ELR (cell line): ENCODE data around the gene ITFG2.
A peak's percentile ranks its signal among the peaks of the same experiment; 100 is the strongest.
"Not testable (repeated sequence)": the region's sequence is repeated elsewhere in the genome, so short reads cannot be mapped to it uniquely, and the experiment has no call there.

Experiments
- DNase-seq: peaks from one replicate; pipeline ENCODE4 v3.0.0-alpha.2; 2015; ENCODE audit warnings: low read depth

The ITFG2 gene

DNA sequence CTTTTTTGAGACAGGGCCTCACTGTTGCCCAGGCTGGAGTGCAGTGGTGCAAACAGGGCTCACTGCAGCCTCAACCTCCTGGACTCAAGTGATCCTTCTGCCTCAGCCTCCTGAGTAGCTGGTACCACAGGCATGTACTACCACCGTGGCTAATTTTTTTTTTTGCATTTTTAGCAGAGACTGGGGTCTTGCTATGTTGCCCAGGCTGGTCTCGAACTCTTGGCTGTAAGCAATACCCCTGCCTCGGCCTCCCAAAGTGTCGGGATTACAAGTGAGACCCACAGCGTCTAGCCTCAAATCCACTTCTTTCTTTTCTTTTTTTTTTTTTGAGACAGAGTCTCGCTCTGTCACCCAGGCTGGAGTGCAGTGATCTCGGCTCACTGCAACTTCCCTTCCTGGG, 50.9 kb downstream of the ITFG2 start:
- DNase-seq = not testable (repeated sequence)

DNA sequence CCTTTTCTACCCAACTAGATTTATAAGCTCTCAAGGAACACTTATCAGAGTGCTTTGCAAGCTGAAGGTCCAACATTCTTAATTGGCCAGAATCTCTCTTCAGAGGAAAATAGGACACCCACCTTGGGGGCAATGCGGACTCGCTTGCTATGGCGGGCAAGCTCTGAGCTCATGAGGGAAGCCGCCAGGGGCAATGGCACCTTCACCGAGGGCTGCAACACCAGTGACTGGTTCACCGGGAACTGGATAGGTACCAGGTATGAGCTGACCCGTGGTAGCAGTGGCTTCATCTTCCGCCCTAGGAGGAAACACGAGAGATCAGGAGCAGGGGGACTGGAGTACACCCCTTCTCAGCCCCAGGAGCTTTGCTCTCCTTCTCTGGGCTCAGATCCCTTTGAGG, 51.7 kb downstream of the ITFG2 start:
- DNase-seq = no peak

DNA sequence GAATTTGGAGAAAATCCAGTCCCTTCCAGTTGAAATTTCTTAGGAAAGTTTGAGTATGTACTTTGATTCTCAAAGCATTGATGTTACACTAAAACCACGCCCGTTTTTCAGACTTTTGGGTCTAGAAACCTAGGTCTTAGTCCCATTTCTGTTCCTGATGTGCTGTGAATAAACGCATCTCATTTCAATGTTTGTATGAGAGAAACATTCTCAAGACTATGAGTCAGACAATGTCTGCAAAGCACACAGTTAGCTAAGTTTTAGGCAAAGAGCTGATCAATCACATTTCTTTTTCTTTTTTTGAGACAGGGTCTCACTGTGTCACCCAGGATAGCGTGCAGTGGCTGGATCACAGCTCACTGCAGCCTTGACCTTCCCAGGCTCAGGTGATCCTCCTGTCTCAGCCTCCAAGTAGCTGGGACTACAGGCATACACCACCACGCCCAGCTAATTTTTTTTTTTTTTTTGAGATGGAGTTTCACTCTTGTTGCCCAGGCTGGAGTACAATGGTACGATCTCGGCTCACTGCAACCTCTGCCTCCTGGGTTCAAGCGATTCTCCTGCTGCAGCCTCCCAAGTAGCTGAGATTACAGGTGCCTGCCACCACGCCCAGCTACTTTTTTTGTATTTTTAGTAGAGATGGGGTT, 56.6 kb downstream of the ITFG2 start:
- peak; percentile 69 for DNase-seq
